Measurements from ENCODE around the gene TRH.

DNA sequence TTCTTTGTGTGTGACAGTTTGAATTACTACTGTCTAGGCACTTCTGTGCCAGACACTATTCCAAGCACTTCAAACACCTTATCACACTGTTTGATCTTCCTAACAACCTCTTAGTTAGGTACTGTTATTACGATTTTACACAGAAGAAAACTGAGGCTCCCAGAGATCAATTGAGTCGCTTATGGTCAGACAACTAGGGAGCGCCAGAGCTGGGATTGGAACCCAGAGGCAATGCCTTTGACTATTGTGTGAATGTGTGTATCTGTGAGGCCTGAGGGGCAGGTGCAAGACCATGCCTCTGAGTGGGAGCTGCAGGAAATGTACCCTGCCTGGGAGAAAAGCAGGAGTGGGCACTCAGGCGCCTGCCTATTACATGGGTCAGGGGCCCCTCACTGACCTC is 1.8 kb downstream of the TRH start:
- TF ChIP-seq, protein P1, sequence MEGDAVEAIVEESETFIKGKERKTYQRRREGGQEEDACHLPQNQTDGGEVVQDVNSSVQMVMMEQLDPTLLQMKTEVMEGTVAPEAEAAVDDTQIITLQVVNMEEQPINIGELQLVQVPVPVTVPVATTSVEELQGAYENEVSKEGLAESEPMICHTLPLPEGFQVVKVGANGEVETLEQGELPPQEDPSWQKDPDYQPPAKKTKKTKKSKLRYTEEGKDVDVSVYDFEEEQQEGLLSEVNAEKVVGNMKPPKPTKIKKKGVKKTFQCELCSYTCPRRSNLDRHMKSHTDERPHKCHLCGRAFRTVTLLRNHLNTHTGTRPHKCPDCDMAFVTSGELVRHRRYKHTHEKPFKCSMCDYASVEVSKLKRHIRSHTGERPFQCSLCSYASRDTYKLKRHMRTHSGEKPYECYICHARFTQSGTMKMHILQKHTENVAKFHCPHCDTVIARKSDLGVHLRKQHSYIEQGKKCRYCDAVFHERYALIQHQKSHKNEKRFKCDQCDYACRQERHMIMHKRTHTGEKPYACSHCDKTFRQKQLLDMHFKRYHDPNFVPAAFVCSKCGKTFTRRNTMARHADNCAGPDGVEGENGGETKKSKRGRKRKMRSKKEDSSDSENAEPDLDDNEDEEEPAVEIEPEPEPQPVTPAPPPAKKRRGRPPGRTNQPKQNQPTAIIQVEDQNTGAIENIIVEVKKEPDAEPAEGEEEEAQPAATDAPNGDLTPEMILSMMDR (conservative IDR thresholded peaks at IDR 0.05; ENCODE audit: low read depth, low read length), result no peak
- TF ChIP-seq EZH2 (IDR thresholded peaks at IDR 0.05; ENCODE audit: borderline replicate concordance, low read depth, low read length, poor library complexity, severe bottlenecking), result no peak

Measured in A673 (cell line).